ENCODE data around the gene PTH2.

Gene PTH2

DNA sequence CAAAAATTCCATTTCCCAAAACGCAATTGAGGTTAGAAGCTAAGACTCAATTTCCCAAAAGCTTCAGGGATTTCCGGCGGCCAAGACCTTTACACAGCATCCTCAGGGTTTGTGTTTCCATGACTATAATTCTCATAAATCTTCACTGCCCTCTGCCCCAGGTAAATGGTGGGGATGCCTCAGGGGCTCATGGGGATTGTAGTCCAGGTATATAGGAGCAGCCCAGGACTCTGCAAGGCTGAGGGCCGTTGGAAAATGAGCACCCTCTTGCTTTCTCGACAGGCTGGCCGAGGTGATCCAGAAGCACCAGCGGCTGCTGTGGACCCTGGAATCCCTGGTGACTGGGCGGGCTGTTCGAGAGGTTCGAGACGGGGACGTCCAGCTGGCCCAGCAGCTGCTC, 36.1 kb upstream of the PTH2 start:
- peaks cover 5% of the 10 kb centered on the region for H3K36me3 ChIP-seq (ENCODE audit: control insufficient read depth, insufficient read depth, low read length)
- DNase-seq (ENCODE audit: extremely low read depth, insufficient read length), result no peak

DNA sequence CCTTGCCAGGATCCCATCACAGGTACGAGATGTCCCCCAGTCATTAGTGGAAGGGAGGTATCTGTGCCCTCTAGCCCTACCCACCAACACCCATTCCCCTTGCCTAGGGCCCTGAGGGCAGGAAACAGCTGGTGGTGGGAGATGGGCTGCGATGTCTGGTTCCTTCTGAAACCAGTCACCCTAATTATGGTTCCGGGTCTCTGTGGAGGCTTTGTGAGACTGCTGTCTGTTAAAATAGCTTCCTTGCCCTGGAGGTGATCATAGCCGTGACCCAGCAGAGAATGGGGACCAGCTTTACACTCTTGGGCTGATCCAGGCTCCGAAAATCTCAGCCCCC, 35.3 kb upstream of the PTH2 start:
- TF ChIP-seq, protein P1, sequence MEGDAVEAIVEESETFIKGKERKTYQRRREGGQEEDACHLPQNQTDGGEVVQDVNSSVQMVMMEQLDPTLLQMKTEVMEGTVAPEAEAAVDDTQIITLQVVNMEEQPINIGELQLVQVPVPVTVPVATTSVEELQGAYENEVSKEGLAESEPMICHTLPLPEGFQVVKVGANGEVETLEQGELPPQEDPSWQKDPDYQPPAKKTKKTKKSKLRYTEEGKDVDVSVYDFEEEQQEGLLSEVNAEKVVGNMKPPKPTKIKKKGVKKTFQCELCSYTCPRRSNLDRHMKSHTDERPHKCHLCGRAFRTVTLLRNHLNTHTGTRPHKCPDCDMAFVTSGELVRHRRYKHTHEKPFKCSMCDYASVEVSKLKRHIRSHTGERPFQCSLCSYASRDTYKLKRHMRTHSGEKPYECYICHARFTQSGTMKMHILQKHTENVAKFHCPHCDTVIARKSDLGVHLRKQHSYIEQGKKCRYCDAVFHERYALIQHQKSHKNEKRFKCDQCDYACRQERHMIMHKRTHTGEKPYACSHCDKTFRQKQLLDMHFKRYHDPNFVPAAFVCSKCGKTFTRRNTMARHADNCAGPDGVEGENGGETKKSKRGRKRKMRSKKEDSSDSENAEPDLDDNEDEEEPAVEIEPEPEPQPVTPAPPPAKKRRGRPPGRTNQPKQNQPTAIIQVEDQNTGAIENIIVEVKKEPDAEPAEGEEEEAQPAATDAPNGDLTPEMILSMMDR (IDR thresholded peaks at IDR 0.05; ENCODE audit: insufficient read depth, low read length, poor library complexity, severe bottlenecking), result no peak
- Histone ChIP-seq H3K27me3 (replicated peaks; ENCODE audit: control insufficient read depth, insufficient read depth, low read length) (no peaks in the 10 kb centered on the region), H3K4me3 (replicated peaks; ENCODE audit: low read depth, low read length) (peak overlapping the region; percentile 23; the same call in 1 of the 2 replicates), H3K36me3 (ENCODE audit: control insufficient read depth, insufficient read depth, low read length) (peaks cover 5% of the 10 kb centered on the region)
- no peak for DNase-seq (ENCODE audit: extremely low read depth, insufficient read length)

More for the DNA sequence above, 36.1 kb upstream of the PTH2 start:
- no peaks in the 10 kb centered on the region for H3K27me3 ChIP-seq (replicated peaks; ENCODE audit: control insufficient read depth, insufficient read depth, low read length)
- TF ChIP-seq, protein P1 (IDR thresholded peaks at IDR 0.05; ENCODE audit: insufficient read depth, low read length, poor library complexity, severe bottlenecking), result no peak
- no peak overlapping the region for H3K4me3 ChIP-seq (replicated peaks; ENCODE audit: low read depth, low read length)

DNA sequence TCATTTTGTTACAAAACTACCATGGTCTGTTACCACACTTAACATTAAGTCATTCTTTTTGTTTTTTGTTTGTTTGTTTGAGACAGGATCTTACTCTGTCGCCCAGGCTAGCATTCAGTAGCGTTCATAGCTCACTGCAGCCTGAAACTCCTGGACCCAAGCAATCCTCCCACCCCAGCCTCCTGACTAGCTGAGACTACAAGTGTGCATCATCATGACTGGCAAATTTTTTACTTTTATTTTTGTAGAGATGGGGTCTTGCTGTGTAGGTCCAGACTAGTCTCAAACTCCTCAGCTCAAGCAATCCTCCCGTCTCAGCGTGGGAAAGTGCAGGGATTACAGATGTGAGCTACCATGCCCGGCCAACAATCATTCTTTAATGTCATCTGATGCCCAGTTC, 33.1 kb upstream of the PTH2 start:
- no peak for DNase-seq (ENCODE audit: extremely low read depth, insufficient read length)
- TF ChIP-seq, protein P1 (IDR thresholded peaks at IDR 0.05; ENCODE audit: insufficient read depth, low read length, poor library complexity, severe bottlenecking), result no peak
- H3K4me3 ChIP-seq (replicated peaks; ENCODE audit: low read depth, low read length), result no peak overlapping the region
- no peaks in the 10 kb centered on the region for H3K27me3 ChIP-seq (replicated peaks; ENCODE audit: control insufficient read depth, insufficient read depth, low read length)
- peaks cover 5% of the 10 kb centered on the region for H3K36me3 ChIP-seq (ENCODE audit: control insufficient read depth, insufficient read depth, low read length)

DNA sequence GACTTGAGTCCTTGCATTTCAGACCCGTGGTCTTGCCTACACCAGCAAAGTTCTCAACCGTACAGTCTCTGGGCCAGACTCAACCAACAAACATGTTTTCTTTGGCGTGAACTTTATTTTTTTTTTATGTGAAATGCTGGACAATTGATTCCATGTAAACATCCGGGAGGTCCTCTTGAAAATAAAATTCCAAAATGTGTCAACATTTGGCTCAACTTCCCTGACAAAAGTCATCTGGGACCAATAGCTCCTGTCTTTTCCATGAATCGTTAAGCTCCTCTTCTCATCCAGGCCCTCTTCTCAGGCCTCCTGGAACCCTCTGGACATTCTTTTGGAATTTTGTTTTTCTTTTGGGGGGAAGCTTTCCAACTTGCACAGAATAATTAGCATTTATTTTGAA, 32.5 kb upstream of the PTH2 start:
- Histone ChIP-seq H3K36me3 (ENCODE audit: control insufficient read depth, insufficient read depth, low read length) (peaks cover 4% of the 10 kb centered on the region), H3K4me3 (replicated peaks; ENCODE audit: low read depth, low read length) (no peak overlapping the region), H3K27me3 (replicated peaks; ENCODE audit: control insufficient read depth, insufficient read depth, low read length) (no peaks in the 10 kb centered on the region)
- TF ChIP-seq, protein P1 (IDR thresholded peaks at IDR 0.05; ENCODE audit: insufficient read depth, low read length, poor library complexity, severe bottlenecking), result no peak
- DNase-seq (ENCODE audit: extremely low read depth, insufficient read length), result no peak

DNA sequence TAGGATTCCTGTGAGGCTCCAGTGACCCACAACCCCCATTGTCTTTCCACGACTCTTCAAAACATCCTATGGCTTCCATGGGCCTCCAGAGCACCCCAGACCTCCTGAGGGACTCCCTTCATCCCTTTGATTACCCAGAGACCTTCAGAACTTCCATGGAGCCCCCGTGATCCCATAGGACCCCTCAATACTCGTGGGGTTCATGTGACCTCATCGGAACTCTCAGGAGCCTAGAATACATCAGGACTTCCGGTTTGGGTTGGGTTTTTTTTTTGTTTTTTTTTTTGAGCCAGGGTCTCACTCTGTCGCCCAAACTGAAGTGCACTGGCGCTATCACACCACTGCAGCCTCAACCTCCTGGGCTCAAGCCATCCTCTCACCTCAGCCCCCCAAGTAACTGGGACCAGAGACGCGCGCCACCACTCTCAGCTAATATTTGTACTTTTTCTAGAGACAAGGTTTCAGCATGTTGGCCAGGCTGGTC, 30.6 kb upstream of the PTH2 start:
- Histone ChIP-seq H3K4me3 (replicated peaks; ENCODE audit: low read depth, low read length) (peak overlapping the region; percentile 86), H3K36me3 (ENCODE audit: control insufficient read depth, insufficient read depth, low read length) (peaks cover 4% of the 10 kb centered on the region), H3K27me3 (replicated peaks; ENCODE audit: control insufficient read depth, insufficient read depth, low read length) (no peaks in the 10 kb centered on the region)
- TF ChIP-seq, protein P1 (IDR thresholded peaks at IDR 0.05; ENCODE audit: insufficient read depth, low read length, poor library complexity, severe bottlenecking), result no peak
- DNase-seq (ENCODE audit: extremely low read depth, insufficient read length), result no peak

All from GM06990 (cell line).